HG03103 (cell line): ENCODE measurements around the gene PDIA4.
"Not testable (repeated sequence)": the region's sequence is repeated elsewhere in the genome, so short reads cannot be mapped to it uniquely, and the experiment has no call there.

Source experiments
- ATAC-seq: cut with Tn5 transposase; IDR thresholded peaks from one replicate; pipeline ENCODE4 v1.9.1; 2021; ENCODE audit warnings: low read depth; ENCODE audit not compliant: unreplicated experiment

PDIA4 gene, protein sequence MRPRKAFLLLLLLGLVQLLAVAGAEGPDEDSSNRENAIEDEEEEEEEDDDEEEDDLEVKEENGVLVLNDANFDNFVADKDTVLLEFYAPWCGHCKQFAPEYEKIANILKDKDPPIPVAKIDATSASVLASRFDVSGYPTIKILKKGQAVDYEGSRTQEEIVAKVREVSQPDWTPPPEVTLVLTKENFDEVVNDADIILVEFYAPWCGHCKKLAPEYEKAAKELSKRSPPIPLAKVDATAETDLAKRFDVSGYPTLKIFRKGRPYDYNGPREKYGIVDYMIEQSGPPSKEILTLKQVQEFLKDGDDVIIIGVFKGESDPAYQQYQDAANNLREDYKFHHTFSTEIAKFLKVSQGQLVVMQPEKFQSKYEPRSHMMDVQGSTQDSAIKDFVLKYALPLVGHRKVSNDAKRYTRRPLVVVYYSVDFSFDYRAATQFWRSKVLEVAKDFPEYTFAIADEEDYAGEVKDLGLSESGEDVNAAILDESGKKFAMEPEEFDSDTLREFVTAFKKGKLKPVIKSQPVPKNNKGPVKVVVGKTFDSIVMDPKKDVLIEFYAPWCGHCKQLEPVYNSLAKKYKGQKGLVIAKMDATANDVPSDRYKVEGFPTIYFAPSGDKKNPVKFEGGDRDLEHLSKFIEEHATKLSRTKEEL

DNA sequence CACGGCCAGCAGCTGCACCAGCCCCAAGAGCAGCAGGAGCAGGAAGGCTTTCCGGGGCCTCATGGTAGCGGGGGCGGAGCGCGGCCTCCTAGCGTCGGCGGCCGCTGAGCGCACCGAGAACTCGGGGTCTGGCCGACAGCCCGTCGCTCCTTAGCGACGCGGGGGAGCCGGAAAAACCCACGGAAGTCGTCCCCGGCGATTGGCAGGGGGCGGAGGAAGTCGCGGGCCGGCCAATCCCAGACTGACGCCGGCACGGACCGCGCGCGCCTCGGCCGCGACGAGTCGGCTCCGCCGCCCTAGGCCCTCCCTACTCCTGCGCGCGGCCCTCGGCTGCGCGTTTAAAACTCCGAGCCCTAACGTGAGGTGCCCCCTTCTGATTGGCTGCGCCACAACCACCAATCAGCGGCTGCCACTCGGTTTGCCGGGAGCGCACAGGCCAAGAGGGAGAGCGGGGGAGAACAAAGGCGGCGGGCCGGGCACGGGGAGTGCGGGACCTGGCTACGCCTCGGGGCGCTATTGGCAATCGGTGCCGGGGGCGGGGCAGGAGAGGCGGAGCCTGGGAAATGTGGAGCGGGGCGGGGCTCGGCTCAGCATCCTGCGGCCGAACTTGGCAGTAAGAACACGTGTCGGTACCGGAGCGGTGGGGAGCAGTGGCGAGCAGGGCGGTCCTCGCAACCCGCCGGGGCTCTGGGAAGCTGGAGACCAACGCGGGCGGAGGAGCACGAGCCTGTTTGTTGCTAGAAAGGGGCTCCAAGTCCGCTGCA, at the start of gene PDIA4:
TSS of gene PDIA4 (minus strand) at position 160 of the 764 bp plus-strand sequence. CDS start at position 63, 97 bp downstream.
- ATAC-seq: peak; percentile 84

DNA sequence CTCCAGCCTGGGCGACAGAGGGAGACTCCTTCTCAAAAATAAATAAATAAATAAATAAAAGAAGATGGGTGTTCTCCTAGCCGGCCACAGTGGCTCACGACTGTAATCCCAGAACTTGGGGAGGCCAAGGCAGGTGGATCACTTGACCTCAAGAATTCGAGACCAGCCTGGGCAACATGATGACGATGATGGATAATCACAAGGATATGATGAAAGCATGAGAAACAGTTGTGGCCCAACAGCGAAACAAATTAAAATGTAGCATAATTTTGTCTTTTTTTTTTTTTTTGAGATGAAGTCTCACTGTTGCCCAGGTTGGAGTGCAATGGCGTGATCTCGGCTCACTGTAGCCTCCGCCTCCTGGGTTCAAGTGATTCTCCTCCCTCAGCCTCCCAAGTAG, 49.3 kb upstream of the PDIA4 start:
- ATAC-seq: no peak

GRCh38 chr7:149075286-149075685, 47.0 kb upstream of the PDIA4 start:
- ATAC-seq: no peak

GRCh38 chr7:149074116-149074885, 46.0 kb upstream of the PDIA4 start:
- no peak for ATAC-seq

DNA sequence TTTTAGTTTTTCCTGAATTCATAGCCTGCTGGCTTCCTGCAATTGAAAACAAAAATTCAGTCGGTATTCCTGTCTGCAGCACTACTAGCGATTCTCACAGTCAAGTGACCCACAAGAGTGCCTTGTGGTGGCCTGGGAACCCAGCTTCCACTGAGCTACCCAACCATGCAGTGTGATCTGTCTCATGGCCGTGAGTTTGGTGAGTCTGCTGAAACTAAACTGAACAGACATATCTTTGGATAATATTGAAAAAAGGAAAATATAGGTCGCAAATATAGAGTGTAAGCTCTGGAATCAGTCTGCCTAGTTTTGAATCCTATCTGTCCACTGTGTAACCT, 44.1 kb upstream of the PDIA4 start:
- no peak for ATAC-seq

DNA sequence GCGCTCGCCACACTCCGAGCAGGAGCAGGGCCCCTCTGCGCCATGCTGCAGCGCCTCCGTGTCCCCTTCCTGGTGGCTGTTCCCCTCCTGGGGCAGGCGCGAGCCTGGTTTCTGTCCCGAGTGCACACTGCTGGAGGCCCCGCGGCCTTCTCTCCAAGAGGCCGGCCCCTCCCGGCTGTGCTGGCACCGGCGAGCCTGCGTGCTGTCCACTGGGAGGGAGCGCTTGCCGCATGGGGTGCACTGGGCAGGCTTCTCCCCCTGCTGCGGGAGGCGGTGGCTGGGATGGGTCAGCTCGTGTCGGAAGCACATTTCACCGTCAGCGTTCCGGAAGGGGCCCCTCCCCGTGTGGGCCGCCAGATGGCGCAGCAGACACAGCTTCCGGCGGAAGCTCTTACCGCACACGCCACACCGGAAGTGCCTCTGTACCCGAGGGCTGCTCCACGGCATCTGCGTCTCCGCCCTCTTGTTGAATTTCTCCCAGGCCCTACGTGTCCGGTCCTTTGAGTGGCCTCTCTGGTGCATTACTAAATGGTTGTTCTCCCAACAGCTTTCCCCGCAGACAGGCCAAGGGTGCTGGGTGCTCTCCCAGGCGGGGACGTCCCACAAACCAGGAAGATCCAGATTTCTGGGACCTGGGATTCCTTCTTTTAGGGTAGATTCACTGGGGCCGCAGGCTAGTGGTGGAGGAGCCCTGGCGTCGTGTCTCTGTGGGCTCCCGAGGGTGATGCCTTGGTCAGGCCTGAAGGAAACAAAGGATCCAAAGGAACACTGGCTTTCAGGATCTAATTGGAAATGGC, 43.5 kb upstream of the PDIA4 start:
- no peak for ATAC-seq

DNA sequence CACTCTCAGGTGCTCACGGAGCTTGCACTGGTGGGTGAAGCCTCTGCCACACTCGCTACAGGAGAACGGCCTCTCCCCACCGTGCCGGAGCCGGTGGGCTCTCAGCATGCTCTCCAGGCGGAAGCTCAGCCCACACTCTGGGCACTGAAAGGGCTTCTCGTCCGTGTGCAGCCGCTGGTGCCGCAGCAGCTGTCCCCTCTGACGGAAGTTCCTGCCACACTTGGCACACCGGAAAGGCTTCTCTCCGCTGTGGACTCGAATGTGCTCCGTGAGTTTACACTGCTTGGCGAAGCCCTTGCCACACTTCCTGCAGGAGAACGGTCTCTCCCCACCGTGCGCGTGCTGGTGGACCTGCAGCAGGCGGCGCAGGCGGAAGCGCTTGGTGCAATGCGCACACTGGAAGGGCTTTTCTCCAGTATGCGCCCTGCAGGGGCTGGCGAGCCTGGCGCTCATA, 42.9 kb upstream of the PDIA4 start:
- ATAC-seq: no peak

GRCh38 chr7:149070372-149071125, 42.2 kb upstream of the PDIA4 start:
- ATAC-seq: no peak

DNA sequence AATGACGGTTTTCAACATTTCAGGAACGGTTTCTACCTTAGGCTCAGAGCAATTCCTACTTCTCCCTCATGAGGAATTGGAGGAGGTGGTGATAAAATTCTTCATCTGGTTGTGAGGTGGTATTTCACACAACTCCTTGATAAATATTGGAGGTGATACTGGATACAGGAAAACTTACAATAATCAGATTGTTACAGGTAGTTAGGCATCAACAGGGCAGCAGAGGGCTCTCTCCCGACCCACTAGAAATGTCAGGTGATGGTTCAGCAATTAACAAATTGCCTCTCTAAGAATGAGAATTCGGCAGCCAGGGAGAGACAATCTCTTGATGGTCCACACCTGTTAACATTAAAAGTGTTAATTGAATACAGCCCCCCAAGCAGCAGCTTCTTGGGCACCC, 39.6 kb upstream of the PDIA4 start:
- no peak for ATAC-seq

GRCh38 chr7:149063476-149063875, 35.2 kb upstream of the PDIA4 start:
- ATAC-seq: no peak

DNA sequence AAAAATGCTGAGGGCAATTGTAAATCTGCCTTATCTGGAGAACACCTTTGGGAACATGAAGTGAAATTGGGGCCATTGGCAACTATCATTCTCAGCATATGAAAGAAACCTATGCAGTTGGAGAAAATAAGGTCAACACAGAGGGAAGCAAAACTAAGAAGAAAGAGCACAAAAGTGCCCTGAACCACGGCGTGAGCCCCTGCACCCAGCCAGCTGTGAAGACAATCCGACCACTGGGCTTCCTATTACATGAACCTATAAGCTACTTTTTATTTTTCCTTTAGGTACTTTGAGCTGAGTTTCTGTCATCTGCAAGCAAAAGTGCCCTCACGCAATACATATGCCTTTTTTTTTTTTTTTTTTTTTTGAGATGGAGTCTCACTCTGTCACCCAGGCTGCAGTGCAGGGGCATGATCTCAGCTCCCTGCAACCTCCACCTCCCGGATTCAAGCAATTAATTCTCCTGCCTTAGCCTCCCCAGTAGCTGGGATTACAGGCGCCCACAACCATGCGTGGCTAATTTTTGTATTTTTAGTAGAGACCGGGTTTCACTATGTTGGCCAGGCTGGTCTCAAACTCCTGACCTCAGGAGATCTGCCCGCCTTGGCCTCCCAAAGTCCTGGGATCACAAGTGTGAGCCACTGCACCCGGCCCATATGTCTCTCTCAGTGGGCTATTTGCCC, 34.1 kb upstream of the PDIA4 start:
- not testable (repeated sequence) for ATAC-seq

DNA sequence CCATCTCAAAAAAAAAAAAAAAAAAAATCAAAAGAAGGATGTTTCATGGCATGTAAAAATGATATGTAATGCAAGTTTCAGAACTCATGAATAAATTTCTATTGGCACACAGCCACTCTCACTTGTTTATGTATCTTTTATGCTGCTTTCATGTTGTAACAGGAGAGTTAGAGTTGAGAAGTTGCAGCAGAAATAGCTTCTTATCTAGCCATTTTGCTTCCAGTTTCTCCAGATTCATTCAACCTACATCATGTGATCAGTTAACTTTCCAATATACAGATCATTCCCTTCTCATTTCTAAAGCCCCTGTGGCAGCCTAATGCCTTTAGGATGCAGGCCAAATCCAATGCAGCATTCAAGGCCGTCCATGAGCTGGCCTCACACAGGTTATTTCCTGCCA, 31.9 kb upstream of the PDIA4 start:
- ATAC-seq: no peak

DNA sequence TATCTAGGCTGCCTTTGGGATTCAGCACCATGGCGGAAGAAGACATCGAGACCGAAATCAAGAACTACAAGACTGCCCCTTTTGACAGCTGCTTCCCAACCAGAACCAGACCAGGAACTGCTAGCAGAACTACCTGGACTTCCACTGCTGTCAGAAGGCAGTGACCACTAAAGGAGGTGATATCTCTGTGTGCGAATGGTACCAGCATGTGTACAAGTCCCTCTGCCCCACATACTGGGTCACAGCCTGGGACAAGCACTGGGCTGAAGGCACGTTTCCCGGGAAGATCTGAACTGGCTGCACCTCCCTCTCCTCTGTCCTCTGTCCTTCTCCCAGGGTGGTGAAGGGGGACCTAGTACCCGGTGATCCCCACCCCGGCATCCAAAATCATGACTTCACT, 25.6 kb upstream of the PDIA4 start:
- ATAC-seq: no peak

DNA sequence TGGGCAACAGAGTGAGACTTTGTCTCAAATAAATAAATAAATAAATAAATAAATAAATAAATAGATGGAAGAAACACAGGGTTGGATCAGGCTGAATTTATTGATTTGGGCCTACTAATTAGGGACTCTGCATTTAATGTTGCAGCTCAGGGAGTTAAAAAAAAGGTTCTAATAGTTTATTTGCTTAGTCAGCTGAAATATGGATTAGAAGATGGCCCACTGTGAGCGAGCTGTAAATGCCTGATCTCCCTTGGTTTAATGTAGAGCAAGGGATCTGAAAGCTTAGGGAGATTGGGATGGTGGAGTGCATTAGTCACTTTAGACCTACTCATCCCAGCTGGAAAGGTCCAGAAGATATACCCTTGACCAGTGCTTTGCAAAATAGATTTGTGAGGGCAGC, 25.1 kb upstream of the PDIA4 start:
- ATAC-seq: no peak

DNA sequence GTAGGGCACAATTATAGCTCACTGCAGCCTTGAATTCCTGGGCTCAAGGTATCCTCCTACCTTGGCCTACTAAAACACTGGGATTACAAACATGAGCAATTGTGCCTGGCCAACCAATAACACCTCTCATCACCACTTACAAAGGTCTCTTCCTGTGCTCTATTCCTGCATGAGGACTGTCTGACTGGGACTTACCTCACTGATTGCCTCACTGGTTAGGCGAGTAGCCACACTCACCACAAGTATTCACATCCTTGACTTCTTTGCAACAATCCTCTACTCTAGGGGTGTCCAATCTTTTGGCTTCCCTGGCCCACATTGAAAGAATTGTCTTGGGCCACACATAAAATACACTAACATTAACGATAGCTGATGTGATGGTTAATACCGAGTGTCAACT, 22.6 kb upstream of the PDIA4 start:
- ATAC-seq: no peak

- ATAC-seq: no peak
These were observed 20.5 kb upstream of the PDIA4 start for GRCh38 chr7:149048805-149049204.

DNA sequence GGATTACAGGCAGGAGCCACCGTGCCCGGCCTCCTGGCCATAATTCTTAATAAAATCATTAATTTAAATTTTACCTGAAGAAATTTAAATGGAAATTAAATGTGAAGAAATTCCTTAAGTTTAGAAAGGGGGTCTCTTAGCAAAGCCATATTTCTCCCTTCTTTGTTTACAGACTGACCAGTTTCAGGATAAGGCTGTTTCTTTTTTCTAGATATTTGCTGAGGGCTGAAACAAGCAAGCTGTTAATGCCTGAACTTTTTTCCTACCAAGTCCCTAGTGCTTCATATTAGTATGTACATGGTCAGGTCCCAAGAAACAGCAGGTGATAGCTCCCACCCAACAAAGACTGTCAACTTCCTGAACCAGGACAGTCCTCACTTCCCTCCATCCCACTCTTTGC, 18.1 kb upstream of the PDIA4 start:
- no peak for ATAC-seq

DNA sequence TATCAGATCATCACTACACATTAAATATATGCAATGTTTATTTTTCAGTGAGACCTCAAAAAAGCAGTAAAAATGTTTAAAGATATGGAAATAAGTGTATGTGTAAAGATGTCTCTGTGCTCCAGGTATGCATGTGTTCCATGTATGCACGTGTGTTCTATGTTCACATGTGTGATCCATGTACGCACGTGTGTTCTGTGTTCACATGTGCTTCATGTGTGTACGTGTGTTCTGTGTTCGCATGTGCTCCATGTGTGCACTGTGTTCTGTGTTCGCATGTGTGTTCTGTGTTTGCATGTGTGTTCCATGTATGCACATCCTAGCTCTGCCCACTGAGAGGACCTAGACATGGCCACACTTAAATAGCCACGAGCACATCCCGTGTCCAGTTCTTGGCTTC, 15.6 kb upstream of the PDIA4 start:
- ATAC-seq: no peak

- ATAC-seq: no peak
These were observed 13.0 kb upstream of the PDIA4 start for GRCh38 chr7:149041350-149041749.
